GM12891 (cell line): ENCODE data around the gene CDCA4.

Experiments used
- PAX5 ChIP-seq: IDR thresholded peaks from 2 replicates; pipeline ENCODE4 v1.6.1; 2011; ENCODE audit warnings: low read length, moderate library complexity, mild to moderate bottlenecking; ENCODE audit not compliant: insufficient read depth, severe bottlenecking
- POLR2A ChIP-seq: IDR thresholded peaks from 2 replicates; pipeline ENCODE4 v1.6.1; 2011; ENCODE audit warnings: low read depth, low read length, control low read depth
- POLR2AphosphoS5 ChIP-seq: IDR thresholded peaks from 2 replicates; pipeline ENCODE4 v1.6.1; 2011; ENCODE audit warnings: low read depth, low read length, control low read depth
- POU2F2 ChIP-seq: IDR thresholded peaks from 2 replicates; pipeline ENCODE4 v1.6.1; 2011; ENCODE audit warnings: low read depth, mild to moderate bottlenecking, control low read depth, low read length, moderate library complexity
- TAF1 ChIP-seq: IDR thresholded peaks from 2 replicates; pipeline ENCODE4 v1.6.1; 2011; ENCODE audit warnings: low read depth, low read length, control low read depth

DNA sequence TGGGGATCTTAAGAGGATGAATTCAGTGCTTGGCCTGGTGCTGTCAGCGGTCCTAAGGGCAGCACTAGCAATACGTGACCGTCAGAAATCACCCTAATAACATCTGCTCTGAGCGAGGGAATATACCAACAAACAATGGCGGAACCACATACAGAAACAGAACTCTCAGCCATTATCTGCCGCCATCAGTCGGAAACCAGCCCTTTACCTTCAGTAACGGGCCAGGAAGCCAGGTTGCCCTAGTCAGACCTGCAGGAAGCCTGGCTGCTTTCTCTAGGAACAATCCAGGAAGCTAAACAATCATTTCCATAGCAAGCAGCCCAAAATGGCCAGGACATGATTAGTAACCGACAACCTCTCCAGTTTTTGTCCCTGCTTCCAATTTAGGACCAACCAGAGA lies 5.6 kb downstream of the CDCA4 start:
- TF ChIP-seq POLR2A (no peak), TAF1 (no peak), POLR2AphosphoS5 (no peak), PAX5 (no peak), POU2F2 (no peak)
